DOHH2 (cell line): ENCODE results near the gene ABCA9.

Experiments
- H3F3A ChIP-seq: fragments of 200-600 bp; sonication (generic), shearing (Covaris generic); 2 replicates; pipeline ENCODE4 v1.6.0; 2016; ENCODE audit warnings: antibody characterized with exemption, mild to moderate bottlenecking; ENCODE audit not compliant: control insufficient read depth, insufficient read depth
- H3K27ac ChIP-seq: fragments of 200-600 bp; sonication (generic); 2 replicates; pipeline ENCODE4 v1.5.1; 2014; ENCODE audit warnings: low read depth, mild to moderate bottlenecking, low read length, moderate library complexity
- H3K27me3 ChIP-seq: fragments of 200-600 bp; sonication (generic); 2 replicates; pipeline ENCODE4 v1.6.1; 2014; ENCODE audit warnings: mild to moderate bottlenecking, low read length, mixed read lengths; ENCODE audit not compliant: control insufficient read depth
- H3K36me3 ChIP-seq: fragments of 200-600 bp; sonication (generic); 2 replicates; pipeline ENCODE4 v1.6.1; 2014; ENCODE audit warnings: mild to moderate bottlenecking, low read length, moderate library complexity, mixed read lengths; ENCODE audit not compliant: control insufficient read depth
- H3K4me1 ChIP-seq: fragments of 200-600 bp; sonication (generic); 2 replicates; pipeline ENCODE4 v1.6.1; 2014; ENCODE audit warnings: mild to moderate bottlenecking, low read length, mixed read lengths; ENCODE audit not compliant: control insufficient read depth
- H3K4me2 ChIP-seq: fragments of 200-600 bp; sonication (generic); 2 replicates; pipeline ENCODE4 v1.6.0; 2014; ENCODE audit warnings: mild to moderate bottlenecking, low read length, moderate library complexity
- H3K4me3 ChIP-seq: fragments of 200-600 bp; sonication (generic); 2 replicates; pipeline ENCODE4 v1.5.1; 2014; ENCODE audit warnings: mild to moderate bottlenecking, low read length, mixed read lengths
- H3K79me2 ChIP-seq: fragments of 200-600 bp; sonication (generic); 2 replicates; pipeline ENCODE4 v1.6.1; 2014; ENCODE audit warnings: mild to moderate bottlenecking, low read length, mixed read lengths; ENCODE audit not compliant: control insufficient read depth
- H3K9me2 ChIP-seq: fragments of 200-600 bp; sonication (generic); replicated peaks from 2 replicates; pipeline ENCODE4 v1.6.1; 2014; ENCODE audit warnings: mild to moderate bottlenecking, low read length, mixed read lengths; ENCODE audit not compliant: control insufficient read depth
- H3K9me3 ChIP-seq: fragments of 200-600 bp; sonication (generic); 2 replicates; pipeline ENCODE4 v1.6.1; 2014; ENCODE audit warnings: antibody characterized with exemption, low read length, mixed read lengths; ENCODE audit not compliant: control insufficient read depth, insufficient read depth
- H4K20me1 ChIP-seq: fragments of 200-600 bp; sonication (generic); 2 replicates; pipeline ENCODE4 v1.6.0; 2014; ENCODE audit warnings: low read depth, mild to moderate bottlenecking, antibody characterized with exemption, low read length, moderate library complexity; ENCODE audit not compliant: control insufficient read depth, insufficient read depth
- EZH2phosphoT487 ChIP-seq: fragments of 200-600 bp; sonication (generic); IDR thresholded peaks from 2 replicates; pipeline ENCODE4 v1.6.1; 2017; ENCODE audit warnings: borderline replicate concordance, mild to moderate bottlenecking, antibody characterized with exemption, low read length, moderate library complexity, mixed read lengths
- TF ChIP-seq, protein P1 (sequence below): fragments of 200-600 bp; sonication (generic); IDR thresholded peaks from one replicate; pipeline ENCODE4 v1.5.1; 2014; ENCODE audit warnings: antibody characterized with exemption, mild to moderate bottlenecking, low read depth, low read length; ENCODE audit not compliant: poor library complexity, severe bottlenecking

Gene ABCA9

GRCh38 chr17:68943123-68943811, 117.5 kb downstream of the ABCA9 start:
- Histone ChIP-seq H3K79me2 (no peaks in the 10 kb centered on the region), H3K9me2 (no peaks in the 10 kb centered on the region), H4K20me1 (no peaks in the 10 kb centered on the region), H3K27me3 (no peaks in the 10 kb centered on the region), H3K27ac (no peak overlapping the region), H3K4me2 (no peak overlapping the region), H3K4me3 (no peak overlapping the region), H3K4me1 (no peaks in the 10 kb centered on the region), H3F3A (no peaks in the 10 kb centered on the region), H3K9me3 (no peaks in the 10 kb centered on the region), H3K36me3 (no peaks in the 10 kb centered on the region)
- no peak for TF ChIP-seq EZH2phosphoT487
- TF ChIP-seq, protein P1, sequence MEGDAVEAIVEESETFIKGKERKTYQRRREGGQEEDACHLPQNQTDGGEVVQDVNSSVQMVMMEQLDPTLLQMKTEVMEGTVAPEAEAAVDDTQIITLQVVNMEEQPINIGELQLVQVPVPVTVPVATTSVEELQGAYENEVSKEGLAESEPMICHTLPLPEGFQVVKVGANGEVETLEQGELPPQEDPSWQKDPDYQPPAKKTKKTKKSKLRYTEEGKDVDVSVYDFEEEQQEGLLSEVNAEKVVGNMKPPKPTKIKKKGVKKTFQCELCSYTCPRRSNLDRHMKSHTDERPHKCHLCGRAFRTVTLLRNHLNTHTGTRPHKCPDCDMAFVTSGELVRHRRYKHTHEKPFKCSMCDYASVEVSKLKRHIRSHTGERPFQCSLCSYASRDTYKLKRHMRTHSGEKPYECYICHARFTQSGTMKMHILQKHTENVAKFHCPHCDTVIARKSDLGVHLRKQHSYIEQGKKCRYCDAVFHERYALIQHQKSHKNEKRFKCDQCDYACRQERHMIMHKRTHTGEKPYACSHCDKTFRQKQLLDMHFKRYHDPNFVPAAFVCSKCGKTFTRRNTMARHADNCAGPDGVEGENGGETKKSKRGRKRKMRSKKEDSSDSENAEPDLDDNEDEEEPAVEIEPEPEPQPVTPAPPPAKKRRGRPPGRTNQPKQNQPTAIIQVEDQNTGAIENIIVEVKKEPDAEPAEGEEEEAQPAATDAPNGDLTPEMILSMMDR: no peak

DNA sequence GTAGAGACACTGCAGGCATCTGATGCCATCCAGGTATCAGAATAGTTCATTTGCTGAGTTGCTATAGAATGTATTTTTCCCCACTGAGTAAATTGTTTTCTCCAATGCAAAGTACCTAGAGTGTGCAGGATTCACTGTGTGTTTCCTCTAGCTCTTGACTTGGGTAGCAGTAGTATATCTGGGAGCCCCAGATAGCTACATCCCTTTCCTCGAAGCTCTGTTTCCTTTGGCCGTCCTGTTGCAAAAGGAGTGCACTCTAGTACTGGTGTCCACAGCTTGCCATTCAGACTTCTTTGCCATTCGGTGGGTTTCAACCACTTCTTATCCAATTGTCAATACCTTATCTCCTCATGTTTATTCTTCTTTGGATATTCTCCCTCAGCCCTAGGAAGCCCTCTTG, 118.3 kb downstream of the ABCA9 start:
- Histone ChIP-seq H3K36me3 (no peaks in the 10 kb centered on the region), H3K4me1 (no peaks in the 10 kb centered on the region), H4K20me1 (no peaks in the 10 kb centered on the region), H3K27me3 (no peaks in the 10 kb centered on the region), H3K27ac (no peak overlapping the region), H3F3A (no peaks in the 10 kb centered on the region), H3K9me3 (no peaks in the 10 kb centered on the region), H3K9me2 (no peaks in the 10 kb centered on the region), H3K79me2 (no peaks in the 10 kb centered on the region), H3K4me2 (no peak overlapping the region), H3K4me3 (no peak overlapping the region)
- TF ChIP-seq, protein P1: no peak

- H3K4me2 ChIP-seq: no peak overlapping the region
- no peaks in the 10 kb centered on the region for H3K36me3 ChIP-seq
- no peak overlapping the region for H3K4me3 ChIP-seq
- no peaks in the 10 kb centered on the region for H3K9me2 ChIP-seq
- no peaks in the 10 kb centered on the region for H3K79me2 ChIP-seq
- no peaks in the 10 kb centered on the region for H3F3A ChIP-seq
- H3K27me3 ChIP-seq: no peaks in the 10 kb centered on the region
- TF ChIP-seq, protein P1: no peak
- TF ChIP-seq EZH2phosphoT487: no peak
- no peaks in the 10 kb centered on the region for H3K4me1 ChIP-seq
- no peaks in the 10 kb centered on the region for H4K20me1 ChIP-seq
- no peak overlapping the region for H3K27ac ChIP-seq
- H3K9me3 ChIP-seq: no peaks in the 10 kb centered on the region
Measured at GRCh38 chr17:68941761-68942160, 119.0 kb downstream of the ABCA9 start.
